GM18507 (cell line): ENCODE measurements around the gene TMEM8B.
A peak's percentile ranks its signal among the peaks of the same experiment; 100 is the strongest.

Experiments
- DNase-seq: peaks from one replicate; pipeline ENCODE4 v3.0.0; 2011; ENCODE audit warnings: low read depth; ENCODE audit not compliant: insufficient read length; ENCODE audit errors: extremely low spot score
- FAIRE-seq: peaks from 2 replicates; lab custom pipeline; 2011; peaks lifted over from hg19 to GRCh38; lab: Jason Lieb, UNC

The TMEM8B gene

GRCh38 chr9:35835766-35836165 is 6.7 kb downstream of the TMEM8B start:
- peak; percentile 44 for FAIRE-seq
- DNase-seq = no peak

- FAIRE-seq (no peak), DNase-seq (no peak)
Measured at GRCh38 chr9:35836595-35836994, 7.6 kb downstream of the TMEM8B start.

- no peak for FAIRE-seq
- DNase-seq = no peak
Measured at GRCh38 chr9:35839926-35840325, 10.9 kb downstream of the TMEM8B start.

GRCh38 chr9:35840881-35841644 is 12.0 kb downstream of the TMEM8B start:
- FAIRE-seq (no peak), DNase-seq (no peak)

GRCh38 chr9:35841645-35841900 is 12.5 kb downstream of the TMEM8B start:
- no peak for DNase-seq
- no peak for FAIRE-seq

- no peak for DNase-seq
- no peak for FAIRE-seq
Measured at GRCh38 chr9:35842020-35842745, 13.2 kb downstream of the TMEM8B start.

GRCh38 chr9:35842795-35843194 is 13.8 kb downstream of the TMEM8B start:
- DNase-seq (peak; percentile 42), FAIRE-seq (peak; percentile 92)

GRCh38 chr9:35844628-35845270 is 15.7 kb downstream of the TMEM8B start:
- FAIRE-seq = peak; percentile 79

GRCh38 chr9:35845824-35846771 is 17.1 kb downstream of the TMEM8B start:
- no peak for FAIRE-seq

More at GRCh38 chr9:35844628-35845270, 15.7 kb downstream of the TMEM8B start:
- DNase-seq = no peak

GRCh38 chr9:35847792-35848572 is 19.0 kb downstream of the TMEM8B start:
- peak; percentile 95 for FAIRE-seq
- DNase-seq = peak; percentile 42

More at GRCh38 chr9:35845824-35846771, 17.1 kb downstream of the TMEM8B start:
- DNase-seq = no peak

- no peak for DNase-seq
Measured at GRCh38 chr9:35852267-35852815, 23.3 kb downstream of the TMEM8B start.

GRCh38 chr9:35852876-35853865 is 24.1 kb downstream of the TMEM8B start:
- FAIRE-seq = no peak
- DNase-seq = no peak

More at GRCh38 chr9:35852267-35852815, 23.3 kb downstream of the TMEM8B start:
- FAIRE-seq = no peak

GRCh38 chr9:35854091-35854762 is 25.2 kb downstream of the TMEM8B start:
- FAIRE-seq (no peak), DNase-seq (no peak)

- no peak for FAIRE-seq
Measured at GRCh38 chr9:35856206-35856605, 27.2 kb downstream of the TMEM8B start.

GRCh38 chr9:35856882-35857281 is 27.9 kb downstream of the TMEM8B start:
- FAIRE-seq = no peak

More at GRCh38 chr9:35856206-35856605, 27.2 kb downstream of the TMEM8B start:
- DNase-seq = no peak

GRCh38 chr9:35858458-35858857 is 29.4 kb downstream of the TMEM8B start:
- FAIRE-seq (no peak), DNase-seq (no peak)

More at GRCh38 chr9:35856882-35857281, 27.9 kb downstream of the TMEM8B start:
- no peak for DNase-seq
